Tibial nerve (tissue), 4 donors: Measurements from ENCODE around the gene NID2. TPM values are rescaled to one million over a fixed set of nuclear protein-coding genes. Genes with fewer than 3 reads are reported as not detected.
A peak's percentile ranks its signal among the peaks of the same experiment; 100 is the strongest.

Experiments
- DNase-seq, 2 donors: peaks; one replicate each; pipeline ENCODE4 v3.0.0-alpha.2; 2019; ENCODE audit warnings: low spot score in 2 of 2
- H3K27ac ChIP-seq, 4 donors: fragments of 200-600 bp; sonication (generic) in 3 of 4; one replicate each; pipeline ENCODE4 v1.5.1; 2017 to 2019; ENCODE audit warnings: mild to moderate bottlenecking in 1 of 4
- H3K27me3 ChIP-seq, 2 donors: fragments of 200-600 bp; sonication (generic) in 1 of 2; one replicate each; pipeline versions ENCODE4 v1.5.1 to v1.6.0; 2017 to 2019
- H3K36me3 ChIP-seq, 3 donors: fragments of 200-600 bp; sonication (generic); one replicate each; pipeline ENCODE4 v1.5.1; 2018 to 2019
- H3K4me1 ChIP-seq, 4 donors: fragments of 200-600 bp; sonication (generic) in 3 of 4; one replicate each; pipeline ENCODE4 v1.5.1; 2017 to 2019
- H3K4me3 ChIP-seq, 4 donors: fragments of 200-600 bp; sonication (generic) in 3 of 4; one replicate each; pipeline ENCODE4 v1.5.1; 2017 to 2019; ENCODE audit warnings: mild to moderate bottlenecking in 1 of 4, moderate library complexity in 1 of 4
- H3K9me3 ChIP-seq, 4 donors: fragments of 200-600 bp; sonication (generic) in 3 of 4; one replicate each; pipeline ENCODE4 v1.5.1; 2017 to 2019
- EP300 ChIP-seq, 2 donors: sonication (generic); formaldehyde crosslinking; IDR thresholded peaks; one replicate each; pipeline ENCODE4 v1.6.1; 2017; ENCODE audit warnings: antibody characterized with exemption in 2 of 2, mild to moderate bottlenecking in 1 of 2
- POLR2A ChIP-seq, 2 donors: fragments of 450-650 bp; IDR thresholded peaks; one replicate each; pipeline ENCODE4 v1.6.1; 2017; ENCODE audit warnings: antibody characterized with exemption in 2 of 2, mild to moderate bottlenecking in 2 of 2, moderate library complexity in 2 of 2
- WGBS, 2 donors: methylation state at CpG; one replicate each; pipeline ENCODE4 v1.1.5; 2018; 5-methylcytosine and 5-hydroxymethylcytosine counted together
- total RNA-seq, 4 donors: library from RNA; depleted of rRNA; stranded (reverse); fragments of >200 nt; gene quantifications; one replicate each; pipeline ENCODE4 v1.1.0, GENCODE V29; 2016
- TF ChIP-seq, protein P1 (sequence below), 5 experiments: fragments of 200-600 bp in 3 of 5; fragments of 450-650 bp in 2 of 5; sonication (generic) in 3 of 5; IDR thresholded peaks; one replicate each; pipeline ENCODE4 v1.5.1; 2016 to 2019; ENCODE audit warnings: antibody characterized with exemption in 5 of 5, mild to moderate bottlenecking in 3 of 5, moderate library complexity in 2 of 5

Gene NID2
- total RNA-seq, 4 donors from 2014 or later = 61.4 to 90.0 (median 79.4) TPM

DNA sequence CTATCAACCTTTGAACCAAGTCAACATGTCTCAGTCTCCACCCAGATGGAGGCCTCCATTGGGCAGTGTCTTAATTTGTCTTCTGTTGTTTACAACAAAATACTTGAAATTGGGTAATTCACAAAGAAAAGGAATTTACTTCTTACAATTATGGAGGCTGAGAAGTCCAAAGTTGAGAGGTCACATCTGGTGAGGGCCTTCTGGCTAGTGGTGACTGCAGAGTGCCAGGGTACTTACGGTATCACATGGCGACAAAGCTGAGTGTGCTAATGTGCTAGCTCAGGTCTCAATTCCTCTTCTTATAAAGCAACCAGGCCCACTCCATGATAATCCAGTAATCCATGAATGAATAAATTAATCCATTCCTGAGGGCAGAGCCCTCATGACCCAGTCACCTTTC is 4.7 kb downstream of the NID2 start:
- Histone ChIP-seq H3K36me3 (no peaks in the 10 kb centered on the region), H3K4me1 (peaks cover 0 to 67% (median 29%) of the 10 kb centered on the region in 4 donors), H3K9me3 (no peaks in the 10 kb centered on the region), H3K27me3 (no peaks in the 10 kb centered on the region), H3K27ac (peak overlapping the region in 1 of 4 donors; percentile 76), H3K4me3 (no peak overlapping the region)
- WGBS, 2 donors = 79 to 83% methylated on average over 2 of the region's 2 CpGs
- no peak for TF ChIP-seq POLR2A (IDR thresholded peaks at IDR 0.05)
- DNase-seq = no peak

DNA sequence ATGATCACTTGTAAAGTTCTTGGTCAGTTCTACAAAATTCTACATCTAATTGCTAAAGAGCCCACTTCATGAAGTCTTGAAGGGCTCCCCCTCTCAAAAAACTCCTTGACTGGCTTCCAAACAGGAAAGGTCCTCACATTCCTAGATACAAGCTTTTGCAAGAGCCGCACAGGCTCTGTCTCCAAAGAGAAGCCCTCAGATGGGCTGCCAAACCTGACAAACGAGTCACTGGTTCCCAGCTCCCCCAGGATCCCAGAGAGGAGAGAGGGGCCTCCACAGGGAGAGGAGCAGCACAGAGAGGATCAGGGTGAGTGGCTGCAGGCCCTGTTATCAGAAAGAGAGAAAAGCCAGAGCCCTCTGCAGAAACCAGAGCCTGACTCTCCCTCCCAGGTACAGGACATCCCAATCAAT is 5.8 kb downstream of the NID2 start:
- WGBS, 2 donors = 17 to 21% methylated on average over 2 of the region's 2 CpGs

DNA sequence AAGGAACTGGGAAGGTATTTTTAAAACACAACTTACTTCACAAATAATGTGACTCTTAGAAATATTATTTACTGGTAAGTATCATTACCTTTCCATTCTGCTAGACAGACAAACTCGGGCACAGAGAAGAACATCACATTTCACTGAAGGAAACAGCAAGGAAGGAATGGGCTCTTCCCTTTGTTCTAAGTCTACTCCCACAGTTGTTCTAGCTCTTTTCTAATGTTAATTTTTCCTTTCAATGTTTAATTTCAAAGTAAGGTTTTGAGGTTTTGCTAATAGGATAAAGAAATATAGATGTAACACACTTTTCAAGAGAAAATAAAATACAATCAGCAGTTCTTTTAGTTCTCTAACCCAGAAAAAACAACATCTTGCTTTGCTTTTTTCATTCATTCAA is 7.0 kb downstream of the NID2 start:
- H3K36me3 ChIP-seq = peaks cover 0 to 4% (median 0%) of the 10 kb centered on the region in 3 donors
- H3K9me3 ChIP-seq = no peaks in the 10 kb centered on the region
- DNase-seq = no peak
- no peaks in the 10 kb centered on the region for H3K27me3 ChIP-seq
- no peak for TF ChIP-seq POLR2A (IDR thresholded peaks at IDR 0.05)
- TF ChIP-seq, protein P1, sequence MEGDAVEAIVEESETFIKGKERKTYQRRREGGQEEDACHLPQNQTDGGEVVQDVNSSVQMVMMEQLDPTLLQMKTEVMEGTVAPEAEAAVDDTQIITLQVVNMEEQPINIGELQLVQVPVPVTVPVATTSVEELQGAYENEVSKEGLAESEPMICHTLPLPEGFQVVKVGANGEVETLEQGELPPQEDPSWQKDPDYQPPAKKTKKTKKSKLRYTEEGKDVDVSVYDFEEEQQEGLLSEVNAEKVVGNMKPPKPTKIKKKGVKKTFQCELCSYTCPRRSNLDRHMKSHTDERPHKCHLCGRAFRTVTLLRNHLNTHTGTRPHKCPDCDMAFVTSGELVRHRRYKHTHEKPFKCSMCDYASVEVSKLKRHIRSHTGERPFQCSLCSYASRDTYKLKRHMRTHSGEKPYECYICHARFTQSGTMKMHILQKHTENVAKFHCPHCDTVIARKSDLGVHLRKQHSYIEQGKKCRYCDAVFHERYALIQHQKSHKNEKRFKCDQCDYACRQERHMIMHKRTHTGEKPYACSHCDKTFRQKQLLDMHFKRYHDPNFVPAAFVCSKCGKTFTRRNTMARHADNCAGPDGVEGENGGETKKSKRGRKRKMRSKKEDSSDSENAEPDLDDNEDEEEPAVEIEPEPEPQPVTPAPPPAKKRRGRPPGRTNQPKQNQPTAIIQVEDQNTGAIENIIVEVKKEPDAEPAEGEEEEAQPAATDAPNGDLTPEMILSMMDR (IDR thresholded peaks at IDR 0.05) = no peak
- no peak for TF ChIP-seq EP300 (IDR thresholded peaks at IDR 0.05)
- peaks cover 0 to 72% (median 29%) of the 10 kb centered on the region in 4 donors for H3K4me1 ChIP-seq
- H3K4me3 ChIP-seq = no peak overlapping the region
- 38 to 45% methylated on average over 1 of the region's 1 CpG for WGBS, 2 donors
- peak overlapping the region in 3 of 4 donors; percentile 15 to 78 (median 76) for H3K27ac ChIP-seq

More for the DNA sequence above, 5.8 kb downstream of the NID2 start:
- TF ChIP-seq EP300 (IDR thresholded peaks at IDR 0.05) = no peak
- TF ChIP-seq POLR2A (IDR thresholded peaks at IDR 0.05) = no peak
- TF ChIP-seq, protein P1 (IDR thresholded peaks at IDR 0.05) = no peak
- Histone ChIP-seq H3K9me3 (no peaks in the 10 kb centered on the region), H3K4me1 (peaks cover 0 to 78% (median 33%) of the 10 kb centered on the region in 4 donors), H3K27me3 (no peaks in the 10 kb centered on the region), H3K4me3 (no peak overlapping the region), H3K27ac (peak overlapping the region in 2 of 4 donors; percentile 76 to 78), H3K36me3 (no peaks in the 10 kb centered on the region)
- DNase-seq = no peak

DNA sequence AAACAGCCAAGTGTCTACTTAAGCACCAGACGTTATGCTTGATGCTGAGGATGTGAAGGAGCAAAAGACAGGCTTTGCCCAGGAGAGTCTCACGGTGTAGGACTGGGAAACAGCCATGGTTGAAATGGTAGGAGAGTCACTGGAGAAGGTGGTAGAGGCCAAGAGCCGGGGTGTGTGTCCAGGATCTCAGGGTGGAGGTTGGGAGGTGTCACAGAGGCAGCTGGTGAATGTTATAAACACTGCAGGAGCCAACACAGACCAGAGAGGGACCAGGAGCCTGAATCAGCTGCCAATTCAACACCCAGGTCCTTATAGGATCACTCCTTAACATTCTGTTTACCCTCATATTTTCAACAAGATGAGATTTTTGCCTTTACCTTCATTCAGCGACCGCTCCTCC is 7.5 kb downstream of the NID2 start:
- H3K27me3 ChIP-seq = no peaks in the 10 kb centered on the region
- no peak overlapping the region for H3K4me3 ChIP-seq
- TF ChIP-seq, protein P1 (IDR thresholded peaks at IDR 0.05) = no peak
- TF ChIP-seq POLR2A (IDR thresholded peaks at IDR 0.05) = no peak
- no peak for TF ChIP-seq EP300 (IDR thresholded peaks at IDR 0.05)
- H3K9me3 ChIP-seq = no peaks in the 10 kb centered on the region
- peak overlapping the region in 3 of 4 donors; percentile 15 to 78 (median 76) for H3K27ac ChIP-seq
- peaks cover 0 to 5% (median 0%) of the 10 kb centered on the region in 3 donors for H3K36me3 ChIP-seq
- no peak for DNase-seq
- H3K4me1 ChIP-seq = peaks cover 0 to 69% (median 27%) of the 10 kb centered on the region in 4 donors
- 61 to 65% methylated on average over 5 of the region's 5 CpGs for WGBS, 2 donors

DNA sequence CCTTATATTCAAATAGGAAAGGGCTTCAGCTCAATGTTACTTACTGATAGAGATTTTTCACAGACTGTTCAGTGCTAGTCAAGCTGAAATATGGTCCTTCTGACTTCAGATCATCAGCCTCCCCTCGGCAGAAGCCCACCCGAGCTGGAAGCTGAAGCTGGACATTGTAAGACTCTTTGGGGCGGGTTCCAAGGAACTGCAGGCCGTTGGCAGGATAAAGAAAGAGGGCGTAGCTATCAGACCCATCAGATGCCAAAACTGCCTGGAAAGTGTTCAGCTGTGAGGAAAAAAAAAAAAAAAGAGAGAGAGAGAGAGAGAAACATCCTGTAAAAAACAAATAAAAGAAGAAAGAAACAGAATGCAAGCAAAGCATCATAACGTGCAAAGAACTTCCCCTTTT is 8.8 kb downstream of the NID2 start:
- peak overlapping the region in 3 of 4 donors; percentile 30 to 88 (median 78) for H3K27ac ChIP-seq
- no peaks in the 10 kb centered on the region for H3K9me3 ChIP-seq
- DNase-seq = no peak
- 18 to 25% methylated on average over 6 of the region's 6 CpGs for WGBS, 2 donors
- H3K36me3 ChIP-seq = peaks cover 0 to 5% (median 0%) of the 10 kb centered on the region in 3 donors
- no peaks in the 10 kb centered on the region for H3K27me3 ChIP-seq
- TF ChIP-seq EP300 (IDR thresholded peaks at IDR 0.05) = no peak
- no peak for TF ChIP-seq POLR2A (IDR thresholded peaks at IDR 0.05)
- TF ChIP-seq, protein P1 (IDR thresholded peaks at IDR 0.05) = no peak
- H3K4me3 ChIP-seq = no peak overlapping the region
- H3K4me1 ChIP-seq = peaks cover 0 to 80% (median 33%) of the 10 kb centered on the region in 4 donors
